Activated gamma-delta T cell (primary cell): ENCODE data around the gene NUP155.
A peak's percentile ranks its signal among the peaks of the same experiment; 100 is the strongest.
"Not testable (repeated sequence)": the region's sequence is repeated elsewhere in the genome, so short reads cannot be mapped to it uniquely, and the experiment has no call there.

Experiments
- DNase-seq: peaks from one replicate; lab custom pipeline; 2025; lab: John Stamatoyannopoulos, UW

The NUP155 gene

DNA sequence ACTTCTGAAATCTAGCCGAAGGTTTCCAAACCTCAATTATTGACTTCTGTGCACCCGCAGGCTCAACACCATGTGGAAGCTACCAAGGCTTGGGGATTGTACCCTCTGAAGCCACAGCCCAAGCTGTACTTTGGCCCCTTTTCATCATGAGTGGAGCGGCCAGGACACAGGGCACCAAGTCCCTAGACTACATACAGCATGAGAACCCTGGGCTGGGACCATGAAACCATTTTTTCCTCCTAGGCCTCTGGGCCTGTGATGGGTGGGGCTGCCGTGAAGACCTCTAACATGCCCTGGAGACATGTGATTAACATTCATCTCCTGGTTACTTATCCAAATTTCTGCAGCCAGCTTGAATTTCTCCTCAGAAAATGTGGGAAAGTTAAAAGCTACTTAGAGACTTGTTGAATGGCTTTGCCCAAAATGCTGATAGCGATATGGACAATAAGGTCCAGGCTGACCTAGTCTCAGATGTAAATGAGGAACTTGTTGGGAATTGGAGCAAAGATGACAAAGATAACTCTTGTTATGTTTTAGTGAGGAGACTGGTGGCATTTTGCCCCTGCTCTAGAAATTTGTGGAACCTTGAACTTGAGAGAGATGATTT is 87.6 kb downstream of the NUP155 start:
- no peak for DNase-seq

DNA sequence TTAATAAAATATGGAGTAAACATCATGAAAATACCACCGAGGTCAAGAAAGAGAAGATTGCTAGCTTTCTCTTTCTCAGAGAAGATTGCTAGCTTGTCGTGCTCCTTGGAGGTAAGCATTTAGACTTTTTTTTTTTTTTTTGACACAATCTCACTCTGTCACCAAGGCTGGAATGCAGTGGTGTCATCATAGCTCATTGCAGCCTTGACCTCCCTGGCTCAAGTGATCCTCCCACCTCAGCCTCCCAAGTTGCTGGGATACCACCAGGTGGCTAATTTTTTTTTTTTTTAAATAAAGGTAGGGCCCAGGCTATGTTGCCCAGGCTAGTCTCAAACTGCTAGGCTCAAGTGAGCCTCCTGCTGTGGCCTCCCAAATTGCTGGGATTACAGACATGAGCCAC is 95.4 kb downstream of the NUP155 start:
- DNase-seq = no peak

DNA sequence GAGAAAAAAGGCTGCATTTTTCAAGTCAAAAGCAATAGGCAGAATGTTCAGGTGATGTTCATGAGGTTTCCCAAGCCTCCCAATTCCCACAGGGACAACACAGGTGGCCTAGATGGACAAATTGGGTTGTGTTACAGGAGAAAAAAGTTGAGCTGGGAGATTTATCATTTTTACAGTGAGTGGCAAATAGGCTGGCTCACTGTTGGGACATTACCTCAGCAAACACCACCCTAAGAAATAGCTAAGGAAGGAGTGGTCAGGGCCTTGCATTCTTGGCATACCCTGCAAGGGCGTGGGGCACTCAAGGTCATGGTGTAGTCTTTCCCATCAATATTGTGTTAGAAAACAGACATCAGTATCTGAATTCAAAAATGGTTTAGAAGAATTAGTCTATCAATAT is 98.4 kb downstream of the NUP155 start:
- no peak for DNase-seq

DNA sequence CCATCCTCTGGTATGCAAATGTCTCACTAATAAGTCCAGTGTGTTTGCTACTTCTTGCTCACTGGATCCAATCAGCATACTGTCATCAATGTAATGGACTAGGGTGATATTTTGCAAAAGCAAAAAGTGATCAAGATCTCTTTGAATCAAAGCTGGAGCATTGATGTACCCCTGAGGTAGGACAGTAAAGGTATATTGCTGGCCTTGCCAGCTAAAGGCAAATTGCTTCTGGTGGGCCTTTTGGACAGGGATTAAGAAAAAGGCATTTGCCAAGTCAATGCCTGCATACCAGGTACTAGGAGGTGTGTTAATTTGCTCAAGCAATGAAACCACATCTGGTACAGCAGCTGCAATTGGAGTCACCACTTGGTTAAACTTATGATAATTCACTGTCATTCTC is 102.8 kb downstream of the NUP155 start:
- DNase-seq = not testable (repeated sequence)

DNA sequence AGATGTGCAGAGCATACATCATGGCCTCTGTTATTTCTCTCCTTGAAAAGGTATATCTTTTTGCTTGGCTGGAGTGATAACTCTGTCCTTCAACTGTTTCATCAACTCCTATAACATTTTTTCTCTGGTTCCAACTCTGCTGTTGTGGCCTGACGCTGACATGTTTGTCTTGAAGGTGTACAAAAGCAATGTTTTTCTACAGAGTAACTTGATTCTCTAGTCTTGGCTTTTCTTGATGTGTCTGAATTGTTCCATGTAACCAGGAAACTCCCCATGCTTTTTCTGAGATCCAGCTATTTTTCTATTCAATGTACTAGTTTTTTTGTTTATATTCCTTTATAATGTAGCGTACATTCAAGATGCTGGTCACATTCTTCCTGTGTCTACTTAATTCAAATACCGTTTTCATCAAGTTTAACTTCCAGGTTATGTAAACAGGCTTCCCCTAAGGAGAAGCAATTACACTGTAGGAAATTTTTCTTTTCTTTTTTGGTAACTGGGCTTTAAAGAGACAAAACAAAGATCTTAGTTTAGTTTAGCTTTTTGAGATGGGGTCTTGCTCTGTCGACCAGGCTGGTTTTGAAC is 115.0 kb downstream of the NUP155 start:
- no peak for DNase-seq

DNA sequence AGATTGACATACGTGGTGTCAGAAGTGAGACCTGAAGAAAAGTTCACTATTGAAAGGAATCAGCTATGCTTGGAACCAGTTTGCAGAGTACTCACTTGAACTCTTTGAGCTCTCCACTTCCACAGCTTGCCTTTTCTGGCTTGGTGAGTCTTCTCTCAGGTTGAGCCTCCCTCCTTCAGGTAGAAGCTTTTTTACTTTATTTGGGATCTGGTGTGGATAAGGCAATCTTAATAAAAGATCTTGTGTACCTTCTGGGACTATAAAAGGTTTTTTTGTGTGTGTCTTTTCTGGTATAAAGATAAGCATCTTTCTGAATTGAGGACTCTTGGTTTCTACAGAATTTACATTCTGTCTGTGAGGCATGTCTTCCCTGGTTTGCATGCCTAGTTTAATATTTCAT is 116.3 kb downstream of the NUP155 start:
- DNase-seq = no peak

DNA sequence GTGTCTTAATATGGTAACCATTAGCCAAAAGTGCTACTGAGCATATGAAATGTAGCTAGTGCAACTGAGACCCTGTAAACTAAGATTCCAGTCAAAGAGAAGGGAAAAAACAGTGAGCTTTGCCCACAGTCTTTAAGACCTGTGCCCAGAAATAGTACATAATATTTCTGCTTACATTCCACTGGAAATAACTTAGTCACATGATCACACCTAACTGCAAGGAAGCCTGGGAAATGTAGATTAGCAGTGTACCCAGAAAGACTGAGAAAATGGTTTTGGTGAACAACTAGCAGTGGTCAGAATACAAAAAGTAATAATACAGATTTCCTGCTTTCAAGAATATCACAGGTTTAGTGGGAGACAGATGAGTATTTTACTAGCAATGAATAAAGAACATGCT is 119.2 kb downstream of the NUP155 start:
- no peak for DNase-seq

DNA sequence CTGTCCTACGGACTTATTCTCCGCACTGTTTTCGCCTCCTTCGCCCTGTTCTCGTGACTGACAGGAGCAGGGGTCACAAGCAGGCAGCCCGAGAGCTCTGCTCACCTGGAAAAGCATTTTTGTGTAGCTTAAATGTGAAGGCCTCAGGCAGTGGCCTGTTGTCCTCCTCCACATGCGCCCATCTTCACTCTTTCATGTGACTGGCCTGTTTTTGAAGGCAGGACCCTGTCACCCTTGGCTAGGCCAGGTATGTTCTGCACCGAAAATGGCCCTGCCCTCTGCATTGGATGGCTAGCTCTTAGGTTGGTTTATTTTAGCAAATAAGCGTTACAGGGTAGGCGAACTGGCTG is 121.1 kb downstream of the NUP155 start:
- no peak for DNase-seq

DNA sequence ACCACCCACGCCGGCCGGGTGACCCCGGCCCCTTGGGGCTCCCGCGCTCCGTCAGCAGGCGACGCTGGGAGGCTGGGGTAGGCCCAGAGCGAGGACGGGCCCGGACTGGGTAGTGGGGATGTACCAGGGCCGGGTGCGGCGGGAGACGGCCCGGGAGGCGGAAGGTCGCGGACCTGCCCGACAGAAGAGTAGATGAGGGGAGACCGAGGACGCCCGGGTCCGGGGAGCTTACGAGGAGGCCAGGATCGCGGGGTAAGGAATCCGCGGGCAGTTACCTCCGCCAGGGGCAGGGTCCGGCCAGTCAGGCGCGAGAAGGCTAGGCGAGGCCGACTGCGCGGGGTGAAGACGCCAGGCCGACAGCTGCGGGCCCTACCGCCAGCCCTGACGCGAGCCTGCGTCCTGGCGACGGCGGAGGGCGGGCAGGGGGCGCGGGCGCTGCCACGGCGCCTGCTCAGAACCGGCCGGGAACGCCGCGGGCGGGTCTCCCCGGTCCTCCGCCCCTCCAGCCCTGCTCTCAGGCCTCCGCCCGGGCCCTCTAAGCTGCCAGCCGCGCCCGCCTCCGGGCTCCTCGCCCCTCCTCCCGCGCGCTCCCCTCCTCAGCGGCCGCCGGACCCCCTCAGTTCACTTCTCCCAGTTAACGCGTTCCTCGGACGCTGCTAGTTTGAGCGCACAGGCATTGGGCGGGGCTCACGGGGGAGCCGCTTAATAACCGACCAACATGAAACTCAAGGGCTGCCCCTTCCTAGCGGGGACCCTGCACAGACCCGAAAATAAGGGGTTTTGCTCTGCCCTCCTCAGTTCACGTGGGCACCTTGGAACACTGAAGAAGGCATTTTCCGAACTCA is 121.7 kb downstream of the NUP155 start, which contains the start of gene CPLANE1:
Gene CPLANE1 (minus strand): TSS at position 407 of the 845 bp plus-strand sequence. CDS start 1,678 bp downstream, outside the sequence.
- DNase-seq = peak; percentile 41

DNA sequence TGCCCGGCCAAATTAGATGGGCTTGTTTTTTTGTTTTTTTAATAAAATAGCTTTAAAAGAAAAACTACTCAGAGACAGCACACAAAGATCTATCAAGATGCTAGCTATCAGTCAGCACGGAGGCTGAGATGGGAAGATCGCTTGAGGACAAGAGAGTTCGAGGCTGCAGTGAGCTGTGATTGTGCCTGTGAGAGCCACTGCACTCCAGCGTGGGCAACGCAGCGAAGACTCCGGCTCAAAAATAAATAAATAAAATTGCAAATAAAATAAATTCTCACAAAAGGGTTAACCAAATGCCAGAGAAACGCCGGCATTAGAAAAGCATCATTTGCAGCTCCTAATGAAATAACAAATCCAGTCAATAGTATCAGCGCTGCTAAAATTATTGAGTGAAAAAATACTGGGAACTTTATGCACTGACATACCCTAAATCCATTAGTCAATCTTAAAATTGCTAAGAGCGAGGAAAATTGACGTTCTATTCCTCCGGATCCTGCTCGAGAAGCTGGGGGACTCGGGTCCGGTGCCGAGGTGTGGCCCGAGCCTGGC is 122.4 kb downstream of the NUP155 start:
- no peak for DNase-seq

DNA sequence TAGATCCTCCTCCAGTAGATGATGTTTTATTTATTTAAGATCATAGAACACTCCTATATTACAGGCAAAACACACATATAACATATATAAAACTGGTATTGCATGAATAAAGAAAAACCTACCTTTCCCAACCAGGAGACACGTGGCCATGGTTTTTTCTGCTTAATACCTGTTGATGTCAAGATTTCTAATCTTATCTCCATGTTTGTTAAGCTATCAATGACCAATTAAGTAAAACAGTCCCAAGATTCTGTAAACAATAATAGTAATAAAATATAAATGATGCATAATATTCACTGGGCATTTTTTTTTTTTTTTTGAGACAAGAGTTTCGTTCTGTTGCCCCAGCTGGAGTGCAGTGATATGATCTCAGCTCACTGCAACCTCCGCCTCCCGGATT is 123.4 kb downstream of the NUP155 start:
- no peak for DNase-seq

DNA sequence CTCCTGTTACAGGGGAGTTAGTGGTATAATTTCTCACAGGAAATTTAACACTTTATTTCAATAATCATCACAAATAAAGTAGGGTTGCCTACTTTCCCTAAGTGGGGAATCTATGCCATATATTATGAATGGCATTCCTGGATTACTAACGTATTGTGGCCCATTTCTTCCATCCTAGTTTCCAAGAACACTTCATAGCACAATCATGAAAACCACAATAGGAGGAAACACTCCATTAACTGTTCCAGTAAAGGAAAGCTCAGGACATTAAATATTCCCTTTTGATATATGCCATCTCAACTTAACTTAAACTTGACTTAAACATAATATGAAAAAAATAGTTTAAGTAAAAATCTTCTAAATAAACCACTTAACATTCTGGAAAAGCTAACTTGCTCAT is 123.9 kb downstream of the NUP155 start:
- DNase-seq = no peak
